ENCODE measurements around the gene MEGF11. TPM values are rescaled to one million over a fixed set of nuclear protein-coding genes. Genes with fewer than 3 reads are reported as not detected.
"Not testable (repeated sequence)": the region's sequence is repeated elsewhere in the genome, so short reads cannot be mapped to it uniquely, and the experiment has no call there.

MEGF11 gene
- total and polyA plus RNA-seq, 2 donors (not counting 1 experiment from before 2014, with no cell fraction given): under 0.01 TPM; not detected in 1

DNA sequence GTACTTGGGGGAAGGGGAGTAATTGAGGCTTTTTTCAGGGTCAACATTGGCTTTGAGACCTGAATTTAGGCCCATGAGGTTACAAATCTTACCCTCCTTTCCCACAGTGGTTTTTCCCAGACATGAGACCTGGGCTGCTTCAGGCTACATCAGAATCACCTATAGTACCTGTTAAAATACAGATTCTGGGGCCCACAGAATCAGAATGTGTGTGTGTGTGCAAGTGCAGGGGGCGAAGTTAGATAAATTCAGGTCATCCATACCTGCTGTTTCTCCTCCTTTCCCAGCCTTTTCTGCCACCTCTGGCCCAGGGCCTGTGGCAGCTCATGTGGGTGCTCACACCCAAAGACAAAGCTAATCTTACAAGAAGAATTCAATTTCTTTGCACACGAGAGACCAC lies 273.7 kb downstream of the MEGF11 start:
- Histone ChIP-seq H2AFZ (ENCODE audit: low read length) (no peak overlapping the region), H3K27me3 (ENCODE audit: control insufficient read depth, insufficient read depth, low read length) (peaks cover 24% of the 10 kb centered on the region), H3K4me2 (ENCODE audit: extremely low read depth, insufficient read depth, low read length) (no peak overlapping the region), H3K4me3 (replicated peaks in 1 of 4; ENCODE audit: control extremely low read depth in 1 of 4, insufficient read depth in 1 of 4, low read depth in 3 of 4, low read length in 4 of 4) (no peak overlapping the region), H4K20me1 (ENCODE audit: control insufficient read depth, extremely low read depth, insufficient read depth, low read length) (no peaks in the 10 kb centered on the region), H3K9me3 (ENCODE audit: control insufficient read depth, insufficient read depth, low read depth, low read length) (no peaks in the 10 kb centered on the region), H3K9ac (ENCODE audit: insufficient read depth, low read length) (no peak overlapping the region), H3K79me2 (ENCODE audit: control insufficient read depth, insufficient read depth, low read length) (no peaks in the 10 kb centered on the region), H3K4me1 (ENCODE audit: control insufficient read depth, extremely low read depth, insufficient read depth, low read length) (no peaks in the 10 kb centered on the region), H3K27ac (ENCODE audit: insufficient read depth, low read length) (no peak overlapping the region), H3K36me3 (ENCODE audit: control insufficient read depth, insufficient read depth, low read length) (no peaks in the 10 kb centered on the region)
- no peak for TF ChIP-seq EZH2 (IDR thresholded peaks at IDR 0.05; ENCODE audit: low read length, missing control alignments)
- TF ChIP-seq, protein P1, sequence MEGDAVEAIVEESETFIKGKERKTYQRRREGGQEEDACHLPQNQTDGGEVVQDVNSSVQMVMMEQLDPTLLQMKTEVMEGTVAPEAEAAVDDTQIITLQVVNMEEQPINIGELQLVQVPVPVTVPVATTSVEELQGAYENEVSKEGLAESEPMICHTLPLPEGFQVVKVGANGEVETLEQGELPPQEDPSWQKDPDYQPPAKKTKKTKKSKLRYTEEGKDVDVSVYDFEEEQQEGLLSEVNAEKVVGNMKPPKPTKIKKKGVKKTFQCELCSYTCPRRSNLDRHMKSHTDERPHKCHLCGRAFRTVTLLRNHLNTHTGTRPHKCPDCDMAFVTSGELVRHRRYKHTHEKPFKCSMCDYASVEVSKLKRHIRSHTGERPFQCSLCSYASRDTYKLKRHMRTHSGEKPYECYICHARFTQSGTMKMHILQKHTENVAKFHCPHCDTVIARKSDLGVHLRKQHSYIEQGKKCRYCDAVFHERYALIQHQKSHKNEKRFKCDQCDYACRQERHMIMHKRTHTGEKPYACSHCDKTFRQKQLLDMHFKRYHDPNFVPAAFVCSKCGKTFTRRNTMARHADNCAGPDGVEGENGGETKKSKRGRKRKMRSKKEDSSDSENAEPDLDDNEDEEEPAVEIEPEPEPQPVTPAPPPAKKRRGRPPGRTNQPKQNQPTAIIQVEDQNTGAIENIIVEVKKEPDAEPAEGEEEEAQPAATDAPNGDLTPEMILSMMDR (conservative IDR thresholded peaks at IDR 0.05 in 1 of 2, IDR thresholded peaks at IDR 0.05 in 1 of 2; ENCODE audit: low read depth in 1 of 2, low read length in 2 of 2): no peak
- DNase-seq (ENCODE audit: low read depth in 2 of 2): no peak

DNA sequence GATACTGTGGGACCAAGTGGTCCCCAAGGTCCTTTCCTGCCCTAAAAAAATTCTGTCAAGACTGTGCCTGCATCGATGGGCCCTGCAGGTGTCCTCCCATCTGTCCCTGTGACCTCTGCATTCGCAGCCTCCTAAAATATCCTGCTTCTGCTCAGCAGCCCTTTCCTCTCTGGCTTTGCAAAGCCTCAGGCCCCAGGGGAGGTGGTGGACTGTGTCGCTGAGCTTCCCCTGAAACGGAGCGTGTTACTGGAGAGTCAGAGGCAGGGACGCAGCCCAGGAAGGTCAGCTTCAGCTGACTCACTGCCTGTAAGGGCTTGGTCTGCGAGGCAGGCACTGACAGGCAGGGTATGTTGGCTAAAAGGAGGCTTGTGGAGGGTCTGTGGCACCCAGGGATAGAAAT lies 274.2 kb downstream of the MEGF11 start:
- TF ChIP-seq EZH2 (IDR thresholded peaks at IDR 0.05; ENCODE audit: low read length, missing control alignments): no peak
- TF ChIP-seq, protein P1 (conservative IDR thresholded peaks at IDR 0.05 in 1 of 2, IDR thresholded peaks at IDR 0.05 in 1 of 2; ENCODE audit: low read depth in 1 of 2, low read length in 2 of 2): no peak
- DNase-seq (ENCODE audit: low read depth in 2 of 2): peak in 1 of 2 donors; percentile 29
- H3K27me3 ChIP-seq (ENCODE audit: control insufficient read depth, insufficient read depth, low read length): peaks cover 24% of the 10 kb centered on the region

DNA sequence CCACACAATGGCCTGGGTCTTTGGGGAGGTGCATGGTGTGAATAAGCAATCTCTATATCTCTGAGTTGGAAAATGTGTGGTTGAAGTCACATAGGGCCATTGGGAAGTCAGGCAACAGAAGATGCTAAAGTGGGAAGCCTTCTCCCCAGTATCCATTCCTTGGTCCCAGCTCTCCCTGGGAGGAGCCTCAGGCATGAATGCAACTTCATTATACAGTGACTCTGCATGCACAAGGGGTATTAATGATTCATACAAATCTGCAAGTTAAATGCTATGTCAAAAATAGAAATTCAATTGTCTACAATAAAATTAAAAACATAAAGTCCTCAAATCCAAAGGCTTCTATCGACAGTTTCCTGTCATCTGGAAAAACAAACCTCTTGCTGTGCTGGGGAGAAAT lies 275.4 kb downstream of the MEGF11 start:
- Histone ChIP-seq H3K4me3 (replicated peaks in 1 of 4; ENCODE audit: control extremely low read depth in 1 of 4, insufficient read depth in 1 of 4, low read depth in 3 of 4, low read length in 4 of 4) (no peak overlapping the region), H4K20me1 (ENCODE audit: control insufficient read depth, extremely low read depth, insufficient read depth, low read length) (no peaks in the 10 kb centered on the region), H3K4me1 (ENCODE audit: control insufficient read depth, extremely low read depth, insufficient read depth, low read length) (no peaks in the 10 kb centered on the region), H3K79me2 (ENCODE audit: control insufficient read depth, insufficient read depth, low read length) (no peaks in the 10 kb centered on the region), H2AFZ (ENCODE audit: low read length) (no peak overlapping the region), H3K9ac (ENCODE audit: insufficient read depth, low read length) (no peak overlapping the region), H3K27ac (ENCODE audit: insufficient read depth, low read length) (no peak overlapping the region), H3K4me2 (ENCODE audit: extremely low read depth, insufficient read depth, low read length) (no peak overlapping the region), H3K9me3 (ENCODE audit: control insufficient read depth, insufficient read depth, low read depth, low read length) (no peaks in the 10 kb centered on the region), H3K27me3 (ENCODE audit: control insufficient read depth, insufficient read depth, low read length) (peaks cover 18% of the 10 kb centered on the region), H3K36me3 (ENCODE audit: control insufficient read depth, insufficient read depth, low read length) (no peaks in the 10 kb centered on the region)
- TF ChIP-seq, protein P1 (conservative IDR thresholded peaks at IDR 0.05 in 1 of 2, IDR thresholded peaks at IDR 0.05 in 1 of 2; ENCODE audit: low read depth in 1 of 2, low read length in 2 of 2): no peak
- TF ChIP-seq EZH2 (IDR thresholded peaks at IDR 0.05; ENCODE audit: low read length, missing control alignments): no peak
- DNase-seq (ENCODE audit: low read depth in 2 of 2): no peak

More for the DNA sequence above, 274.2 kb downstream of the MEGF11 start:
- Histone ChIP-seq H3K9ac (ENCODE audit: insufficient read depth, low read length) (no peak overlapping the region), H3K36me3 (ENCODE audit: control insufficient read depth, insufficient read depth, low read length) (no peaks in the 10 kb centered on the region), H4K20me1 (ENCODE audit: control insufficient read depth, extremely low read depth, insufficient read depth, low read length) (no peaks in the 10 kb centered on the region), H3K4me1 (ENCODE audit: control insufficient read depth, extremely low read depth, insufficient read depth, low read length) (no peaks in the 10 kb centered on the region), H2AFZ (ENCODE audit: low read length) (no peak overlapping the region), H3K4me3 (replicated peaks in 1 of 4; ENCODE audit: control extremely low read depth in 1 of 4, insufficient read depth in 1 of 4, low read depth in 3 of 4, low read length in 4 of 4) (no peak overlapping the region), H3K27ac (ENCODE audit: insufficient read depth, low read length) (no peak overlapping the region), H3K79me2 (ENCODE audit: control insufficient read depth, insufficient read depth, low read length) (no peaks in the 10 kb centered on the region), H3K4me2 (ENCODE audit: extremely low read depth, insufficient read depth, low read length) (no peak overlapping the region), H3K9me3 (ENCODE audit: control insufficient read depth, insufficient read depth, low read depth, low read length) (no peaks in the 10 kb centered on the region)

DNA sequence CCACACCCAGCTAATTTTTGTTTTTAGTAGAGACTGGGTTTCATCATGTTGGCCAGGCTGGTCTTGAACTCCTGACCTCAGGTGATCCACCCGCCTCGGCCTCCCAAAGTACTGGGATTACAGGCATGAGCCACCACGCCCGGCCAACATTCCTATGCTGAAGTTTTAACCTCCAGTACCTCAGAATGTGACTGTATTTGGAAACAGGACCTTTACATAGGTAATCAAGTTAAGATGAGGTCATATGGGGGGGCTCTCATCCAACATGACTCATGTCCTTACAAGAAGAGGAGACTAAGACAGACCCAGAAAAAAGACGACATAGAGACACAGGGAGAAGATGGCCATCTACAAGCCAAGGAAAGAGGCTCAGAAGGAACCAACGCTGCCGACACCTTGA lies 277.4 kb downstream of the MEGF11 start:
- H3K36me3 ChIP-seq (ENCODE audit: control insufficient read depth, insufficient read depth, low read length); H2AFZ ChIP-seq (ENCODE audit: low read length); H3K79me2 ChIP-seq (ENCODE audit: control insufficient read depth, insufficient read depth, low read length); H3K27ac ChIP-seq (ENCODE audit: insufficient read depth, low read length); H3K27me3 ChIP-seq (ENCODE audit: control insufficient read depth, insufficient read depth, low read length); H3K9ac ChIP-seq (ENCODE audit: insufficient read depth, low read length); H3K4me2 ChIP-seq (ENCODE audit: extremely low read depth, insufficient read depth, low read length); DNase-seq (ENCODE audit: low read depth in 2 of 2); H3K4me3 ChIP-seq (replicated peaks in 1 of 4; ENCODE audit: control extremely low read depth in 1 of 4, insufficient read depth in 1 of 4, low read depth in 3 of 4, low read length in 4 of 4); H4K20me1 ChIP-seq (ENCODE audit: control insufficient read depth, extremely low read depth, insufficient read depth, low read length); H3K9me3 ChIP-seq (ENCODE audit: control insufficient read depth, insufficient read depth, low read depth, low read length); H3K4me1 ChIP-seq (ENCODE audit: control insufficient read depth, extremely low read depth, insufficient read depth, low read length): not testable (repeated sequence)
